IPS-NIHi7 (cell line): ENCODE measurements around the gene MRPS9.

Experiments used
- DNase-seq: peaks from one replicate; pipeline ENCODE4 v3.0.0; 2012; ENCODE audit warnings: mixed read lengths; ENCODE audit errors: extremely low spot score

Gene MRPS9

DNA sequence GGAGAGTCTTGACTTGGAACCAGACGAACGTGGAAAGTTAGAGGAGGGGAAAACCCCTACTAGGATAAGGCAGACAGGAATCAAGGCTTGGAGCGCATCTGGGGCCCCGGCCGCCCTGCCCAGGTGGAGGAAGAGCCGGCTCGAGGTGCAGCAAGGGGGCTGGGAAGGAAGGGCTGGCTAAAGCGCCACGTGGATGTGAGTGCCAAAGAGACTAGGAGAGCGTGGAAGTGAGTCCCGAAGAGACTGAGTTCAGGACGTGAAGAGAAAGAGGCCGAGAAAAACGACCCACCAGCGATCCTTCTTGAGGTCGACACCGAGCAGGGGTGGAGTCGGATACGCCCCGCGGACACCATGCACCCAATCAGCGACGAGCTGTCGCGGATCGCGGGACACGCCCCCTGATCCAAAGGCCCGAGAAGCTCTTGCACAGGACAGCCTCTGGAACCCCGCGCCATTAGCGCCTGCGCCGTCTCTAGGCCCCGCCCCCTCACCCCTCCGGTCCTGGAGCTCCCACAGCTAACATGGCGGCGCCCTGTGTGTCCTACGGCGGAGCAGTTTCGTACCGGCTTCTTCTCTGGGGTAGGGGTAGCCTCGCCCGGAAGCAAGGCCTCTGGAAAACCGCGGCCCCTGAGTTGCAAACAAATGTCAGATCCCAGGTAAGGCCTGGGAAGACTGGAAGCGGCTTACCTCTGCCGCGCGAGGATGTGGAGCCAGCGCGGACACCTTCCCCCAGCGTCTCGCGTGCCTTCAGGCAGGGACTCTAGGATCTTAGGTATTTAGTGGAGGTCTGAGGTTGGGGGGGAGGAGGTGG is at the start of gene MRPS9:
Gene MRPS9 (plus strand): TSS at position 498 of the 811 bp plus-strand sequence. CDS start 24 bp downstream, at position 522.
- peak; percentile 99 for DNase-seq

DNA sequence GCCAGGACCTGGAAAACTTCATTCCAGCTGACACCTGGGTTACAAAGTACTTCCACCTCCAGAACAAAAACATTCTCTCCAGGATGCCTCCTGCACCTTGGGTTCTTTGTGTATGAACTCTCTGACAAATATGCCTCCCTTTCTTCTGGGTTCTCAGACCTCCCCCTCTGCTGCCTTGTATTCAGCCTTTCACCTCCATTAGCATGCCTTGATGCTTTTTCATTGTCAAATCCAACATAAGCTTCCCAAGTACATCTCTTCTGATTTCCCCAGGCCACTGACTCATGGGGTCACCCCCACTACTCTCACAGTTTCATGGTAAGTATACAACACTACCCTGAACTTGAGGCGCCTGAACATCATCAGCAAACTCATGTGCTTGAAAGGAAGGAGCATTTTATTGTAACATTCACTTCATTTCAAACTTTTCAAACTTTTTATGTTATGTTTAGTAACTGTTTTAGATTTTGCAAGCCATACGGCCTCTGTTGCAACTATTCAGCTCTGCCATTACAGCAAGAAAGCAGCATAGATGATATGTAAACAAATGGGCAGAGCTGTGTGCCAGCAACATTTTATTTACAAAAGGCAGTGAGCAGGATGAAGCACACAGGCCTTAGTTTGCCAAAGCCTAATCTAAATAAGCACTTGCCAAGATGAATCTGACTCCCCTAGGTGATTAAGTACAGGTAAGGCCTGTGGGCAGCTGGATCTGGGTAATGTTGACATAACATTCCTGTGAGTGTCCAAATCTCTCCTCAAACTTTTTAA is 32.5 kb upstream of the MRPS9 start:
- DNase-seq, result no peak

DNA sequence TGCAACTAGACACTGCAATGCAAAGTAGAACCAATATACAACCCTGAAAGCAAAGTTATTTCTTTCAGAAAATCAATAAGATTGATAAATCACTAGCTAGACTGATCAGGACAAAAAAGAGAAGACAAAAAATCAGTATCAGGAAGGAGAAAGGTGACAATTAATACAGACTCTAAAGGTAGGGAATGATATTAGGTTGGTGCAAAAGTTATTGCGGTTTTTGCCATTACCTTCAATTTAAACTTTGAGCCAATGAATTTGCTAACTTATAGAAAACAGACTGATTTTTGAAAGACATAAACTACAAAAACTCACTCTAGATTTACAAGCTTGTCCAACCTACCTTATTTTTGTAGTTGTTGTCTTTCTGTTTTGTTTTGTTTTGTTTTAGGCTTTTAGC is 30.5 kb upstream of the MRPS9 start:
- no peak for DNase-seq

DNA sequence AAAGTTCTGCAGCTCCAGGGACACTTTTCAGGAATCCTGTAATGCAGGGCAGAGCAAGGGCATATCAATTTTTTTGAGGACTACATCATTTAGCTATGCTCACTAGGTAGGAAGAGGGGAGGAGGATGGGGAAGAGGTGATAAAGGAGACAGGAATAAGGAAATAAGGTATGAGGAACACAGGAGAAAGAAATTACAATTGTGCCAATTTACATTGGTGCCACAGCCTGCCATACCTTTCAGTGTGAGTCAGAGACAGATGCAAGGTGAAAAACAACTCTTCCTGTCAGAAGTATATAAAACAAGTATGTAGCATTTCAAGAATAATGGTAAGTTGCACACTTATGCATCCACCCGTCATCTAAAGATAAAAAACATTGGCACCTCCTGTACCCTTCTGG is 5.4 kb upstream of the MRPS9 start:
- DNase-seq, result no peak

DNA sequence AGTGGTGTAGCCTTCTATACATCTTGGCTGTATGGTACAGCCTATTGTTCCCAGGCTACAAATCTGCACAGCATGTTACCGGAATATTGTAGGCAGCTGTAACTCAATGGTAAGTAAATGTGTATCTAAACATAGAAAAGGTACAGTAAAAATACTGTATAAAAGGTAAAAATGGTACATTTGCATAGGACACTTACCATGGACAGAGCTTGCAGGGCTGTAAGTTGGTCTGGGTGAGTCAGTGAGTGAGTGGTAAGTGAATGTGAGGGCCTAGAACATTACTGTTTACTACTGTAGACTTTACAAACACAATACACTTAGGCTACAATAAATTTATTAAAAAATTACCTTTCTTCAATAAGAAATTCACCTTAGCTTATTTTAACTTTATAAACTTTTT is 3.7 kb upstream of the MRPS9 start:
- DNase-seq, result no peak

DNA sequence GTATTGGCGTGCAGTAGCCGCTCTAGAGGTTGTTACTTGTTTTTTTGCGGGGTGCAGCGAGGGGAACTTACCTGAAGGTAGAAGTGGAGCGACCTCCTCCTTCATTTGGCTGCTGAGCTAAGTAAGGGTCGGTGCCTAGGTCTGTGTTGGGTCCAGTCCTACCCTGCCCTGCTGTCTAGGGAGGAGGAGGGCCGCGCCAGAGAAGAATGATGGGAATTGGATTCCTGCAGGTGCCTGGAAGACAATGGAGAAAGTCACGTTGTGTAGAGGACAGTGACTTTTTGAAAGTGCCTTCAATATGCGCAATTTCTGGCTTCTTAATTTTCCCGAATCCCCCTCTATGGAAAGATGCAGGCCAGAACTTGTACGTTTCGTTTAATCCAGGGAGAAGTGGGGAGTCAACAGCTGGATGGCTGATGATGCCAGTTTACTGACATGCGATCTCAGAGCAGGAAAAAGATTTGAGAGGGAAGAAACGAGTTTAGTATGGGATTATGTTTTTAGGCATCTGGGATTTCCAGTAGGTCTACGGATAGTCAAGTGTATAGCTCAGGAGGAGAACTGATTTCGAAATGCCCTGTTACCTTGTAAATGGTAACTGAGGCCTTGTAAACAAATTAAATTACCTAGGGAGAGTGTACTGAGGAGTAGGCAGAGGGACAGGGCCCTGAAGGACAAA is 653 bp downstream of the MRPS9 start:
- DNase-seq, result peak; percentile 37

DNA sequence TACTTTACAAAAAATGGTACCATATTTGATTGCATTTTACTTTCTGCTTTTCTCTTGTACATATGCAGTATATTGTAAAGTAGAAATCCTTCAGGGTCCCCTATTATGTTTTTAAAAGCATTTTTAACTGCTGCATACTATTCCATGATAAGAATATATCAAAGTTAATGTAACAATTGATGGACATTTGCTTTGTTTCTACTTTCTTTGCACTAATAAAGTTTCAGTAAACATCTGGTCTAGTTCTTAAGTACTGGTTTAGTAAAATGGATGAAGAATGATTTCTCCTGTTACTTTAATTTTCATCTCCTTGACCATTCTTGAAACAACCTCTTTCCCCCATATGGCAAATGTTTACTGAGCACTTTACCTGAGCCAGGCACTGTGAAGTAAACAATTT is 1.7 kb downstream of the MRPS9 start:
- DNase-seq, result no peak

DNA sequence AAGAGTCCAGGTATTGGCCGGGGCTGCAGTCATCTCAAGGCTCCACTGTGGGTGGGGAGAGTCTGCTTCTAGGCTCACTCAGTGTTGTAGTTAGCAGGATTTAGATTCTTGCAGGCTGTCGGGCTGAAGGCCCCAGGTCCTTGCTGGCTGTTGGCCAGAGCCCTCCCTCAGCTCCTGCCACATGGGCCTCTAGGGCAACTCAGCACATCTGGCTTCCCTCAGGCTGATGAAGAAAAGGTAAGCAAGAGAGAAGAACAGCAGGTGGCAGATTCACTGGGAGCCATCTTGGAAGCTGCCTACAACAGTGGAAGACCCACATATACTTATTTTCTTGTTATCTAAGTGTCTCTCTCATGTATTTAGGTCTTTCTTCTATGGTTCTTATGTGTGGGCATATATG is 4.3 kb downstream of the MRPS9 start:
- DNase-seq, result no peak

DNA sequence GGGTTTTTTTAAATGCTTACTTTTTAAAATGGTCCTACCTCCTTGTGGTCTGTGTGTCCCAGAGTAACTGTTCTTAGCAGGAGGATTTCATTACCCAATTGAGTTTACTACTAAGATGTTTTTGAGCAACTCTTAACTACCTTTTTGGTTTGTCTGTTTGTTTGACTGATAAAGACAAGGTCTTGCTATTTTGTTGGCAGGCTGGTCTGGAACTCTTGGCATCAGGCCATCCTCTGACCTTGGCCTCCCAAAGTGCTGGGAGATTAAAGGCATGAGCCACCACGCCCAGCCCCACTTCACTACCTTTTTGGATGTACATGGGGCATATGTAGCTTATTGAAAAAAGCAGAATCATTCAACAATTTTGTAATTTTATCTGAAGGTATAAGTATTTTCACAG is 14.9 kb downstream of the MRPS9 start:
- no peak for DNase-seq

DNA sequence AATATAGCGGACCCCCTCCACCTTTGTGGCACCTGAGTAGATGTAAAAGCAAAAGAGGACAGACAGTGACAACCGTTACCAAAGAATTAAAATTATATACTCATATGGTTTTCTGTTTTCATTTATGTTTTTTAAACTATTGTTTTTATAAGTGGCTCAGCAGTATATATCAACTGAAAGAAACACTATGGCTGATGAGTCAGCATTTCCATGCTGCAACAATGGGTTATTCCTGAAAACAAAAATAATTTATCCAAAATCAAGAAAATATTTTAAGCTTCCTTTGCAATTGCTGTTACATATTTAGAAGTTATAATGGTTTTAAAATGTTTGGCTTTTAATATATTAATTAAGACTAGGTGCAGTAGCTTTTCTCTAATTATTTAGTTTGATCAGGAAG is 17.7 kb downstream of the MRPS9 start:
- no peak for DNase-seq

DNA sequence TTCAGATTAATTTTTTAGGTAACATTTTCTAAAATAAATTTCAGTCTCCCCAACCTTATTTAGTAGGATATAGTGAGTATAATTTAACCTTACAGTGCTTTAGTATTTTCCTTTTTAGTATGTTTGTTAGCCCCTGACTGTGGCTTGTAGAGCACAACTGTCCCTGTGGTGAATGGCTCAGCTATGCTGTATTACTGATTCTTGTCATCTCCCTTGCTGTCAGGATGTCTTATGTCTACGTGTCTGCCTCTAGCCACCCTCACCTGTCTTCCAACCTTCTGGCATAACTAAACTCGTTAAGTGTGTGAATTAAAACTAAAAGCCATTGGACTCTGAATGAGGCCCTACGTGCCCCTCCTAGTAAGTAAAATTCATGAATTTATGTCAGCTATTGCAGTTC is 18.4 kb downstream of the MRPS9 start:
- no peak for DNase-seq

DNA sequence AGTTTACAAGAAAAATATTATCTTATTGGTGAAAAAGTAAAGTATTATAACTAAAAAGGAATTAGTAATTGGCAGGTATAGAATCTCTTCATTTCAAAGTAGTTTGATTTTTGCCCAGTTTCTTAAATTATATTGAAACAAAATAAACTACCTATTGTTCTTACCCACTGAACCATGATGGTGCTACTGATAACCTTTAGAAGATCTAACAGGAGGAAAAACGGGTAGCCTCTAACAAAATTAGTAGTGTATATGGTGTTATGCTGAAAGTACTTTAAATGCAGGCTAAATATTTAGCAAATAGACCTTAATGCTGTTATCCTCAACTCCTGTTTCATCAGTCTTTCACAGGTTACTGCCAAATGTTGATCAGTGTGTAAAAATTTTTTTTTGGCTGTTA is 19.1 kb downstream of the MRPS9 start:
- no peak for DNase-seq

DNA sequence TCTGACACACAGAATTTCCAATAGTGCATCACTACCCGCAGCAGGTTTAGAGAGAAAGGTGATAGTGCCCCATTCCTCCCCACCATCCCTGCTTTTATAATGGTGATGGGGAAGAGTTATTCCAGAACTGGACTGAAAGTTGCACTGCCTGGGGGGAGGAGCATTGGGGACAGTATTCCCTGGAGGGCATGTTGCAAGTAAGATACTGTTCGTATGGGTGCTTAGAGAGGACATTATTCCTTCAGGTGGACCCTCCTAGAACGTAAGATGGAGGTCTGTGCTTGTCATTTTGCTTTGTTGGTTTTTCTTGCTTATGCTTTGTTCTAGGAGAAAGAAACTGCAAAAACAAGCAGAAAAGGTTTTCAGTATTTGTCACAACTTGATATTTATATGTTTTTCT is 23.7 kb downstream of the MRPS9 start:
- DNase-seq, result no peak

DNA sequence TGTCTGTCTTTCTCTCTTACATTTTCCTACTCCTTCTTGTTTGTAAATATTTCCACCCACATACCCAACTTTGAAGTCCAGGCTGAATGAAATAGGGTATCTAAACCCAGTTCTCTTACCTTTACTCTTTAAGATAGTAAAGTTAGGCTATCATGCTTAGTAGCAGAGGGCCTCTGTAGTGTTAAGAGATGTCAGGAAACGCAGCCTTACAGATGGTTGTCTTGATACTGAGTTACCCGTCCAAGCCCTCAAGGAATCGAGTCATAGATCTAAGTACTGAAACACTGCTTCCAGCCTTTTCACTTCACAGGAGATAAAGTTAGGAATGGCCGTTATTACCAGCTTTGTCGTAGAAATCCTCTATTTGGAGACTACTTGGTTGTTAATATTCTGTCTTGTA is 24.3 kb downstream of the MRPS9 start:
- DNase-seq, result no peak

DNA sequence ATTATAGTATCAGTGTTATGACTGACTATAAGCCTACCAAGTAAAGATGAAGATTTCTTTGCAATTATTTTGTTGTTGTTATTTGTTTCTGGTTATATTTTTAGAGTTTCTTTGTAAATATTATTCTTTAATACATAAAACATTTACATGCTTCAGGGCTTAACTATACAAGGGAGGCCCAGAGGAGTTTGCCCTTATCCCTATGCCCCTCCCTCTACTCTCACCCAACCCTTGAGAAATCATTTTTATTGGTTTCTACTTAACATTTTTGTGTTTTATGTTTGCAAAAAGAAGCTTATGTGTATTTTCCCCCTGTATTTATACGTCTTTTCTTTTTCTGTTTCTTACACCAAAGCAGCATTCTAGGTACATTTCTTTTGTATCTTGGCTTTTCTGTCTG is 30.5 kb downstream of the MRPS9 start:
- no peak for DNase-seq

DNA sequence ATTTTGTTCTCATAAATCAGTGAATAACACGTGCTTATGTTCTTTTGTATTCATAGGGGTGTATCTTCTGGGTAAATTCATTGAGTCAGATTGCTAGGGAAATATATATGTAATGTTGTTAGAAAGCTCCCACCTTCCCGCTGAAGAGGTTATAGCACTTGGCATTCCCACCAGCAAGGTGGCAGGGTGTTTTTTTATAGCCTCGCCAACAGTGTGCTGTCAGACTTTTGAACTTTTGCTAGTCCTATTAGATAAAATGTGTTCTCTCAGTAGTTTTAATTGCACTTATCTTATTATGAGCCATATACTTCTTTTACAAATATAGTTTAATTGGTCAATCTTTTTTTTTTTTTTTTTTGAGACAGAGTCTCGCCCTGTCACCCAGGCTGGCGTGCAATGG is 31.0 kb downstream of the MRPS9 start:
- DNase-seq, result no peak

DNA sequence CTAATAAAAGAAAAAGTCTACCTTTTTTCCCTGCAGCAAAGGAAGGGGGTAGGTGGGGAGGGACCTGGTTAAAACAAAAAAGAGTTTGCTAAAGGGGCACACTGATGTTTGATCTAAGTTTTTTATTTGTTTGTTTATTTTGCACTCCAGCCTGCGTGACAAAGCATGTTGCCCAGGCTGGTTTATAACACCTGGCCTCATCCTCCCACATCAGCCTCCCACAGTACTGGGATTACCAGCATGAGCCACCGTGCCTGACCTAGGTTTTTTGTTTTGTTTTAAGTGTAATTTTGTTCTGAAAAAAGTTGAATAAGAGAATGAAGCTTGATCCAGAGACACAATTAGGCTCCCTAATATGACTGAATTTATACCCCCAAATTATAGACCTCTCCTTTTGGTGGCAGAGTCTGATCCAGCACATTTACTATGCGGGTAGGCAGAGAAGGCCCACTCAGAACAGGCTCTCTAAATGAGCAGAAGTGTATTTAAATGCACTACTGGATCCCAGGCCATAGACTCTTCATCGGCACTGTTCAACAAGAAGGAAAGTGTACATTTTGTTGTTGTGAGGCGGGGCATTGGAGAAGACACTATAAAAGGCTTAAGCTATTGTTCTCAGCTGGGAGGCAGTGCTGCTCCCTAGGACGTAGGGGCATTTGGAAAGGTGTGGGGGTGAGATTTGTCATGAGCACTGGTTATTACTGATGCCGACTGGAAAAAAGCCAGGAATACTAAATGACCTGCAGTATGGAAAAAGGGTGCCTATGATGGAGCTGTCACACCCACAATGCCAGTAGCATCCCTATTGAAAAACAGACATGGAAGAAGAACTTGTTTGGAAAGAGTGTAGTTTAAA is 32.4 kb downstream of the MRPS9 start:
- no peak for DNase-seq

DNA sequence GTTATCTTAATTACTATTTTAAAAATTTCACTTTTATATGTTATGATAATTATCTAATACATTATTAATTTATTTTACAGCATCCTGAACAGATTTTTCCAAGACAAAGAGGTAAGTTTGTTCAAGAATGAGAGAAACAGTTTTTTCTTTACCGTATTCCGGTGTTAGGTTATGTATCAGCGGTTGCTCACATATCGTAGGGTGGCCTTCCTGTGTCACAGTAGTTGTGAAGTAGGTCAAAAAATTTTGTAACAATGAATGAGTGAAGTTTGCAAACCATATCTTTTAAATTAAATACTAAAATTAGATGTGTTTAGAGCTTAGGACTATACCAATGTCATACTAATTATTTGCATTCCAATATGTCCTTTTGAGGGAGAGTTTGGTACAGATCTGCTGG is 33.5 kb downstream of the MRPS9 start:
- DNase-seq, result no peak

DNA sequence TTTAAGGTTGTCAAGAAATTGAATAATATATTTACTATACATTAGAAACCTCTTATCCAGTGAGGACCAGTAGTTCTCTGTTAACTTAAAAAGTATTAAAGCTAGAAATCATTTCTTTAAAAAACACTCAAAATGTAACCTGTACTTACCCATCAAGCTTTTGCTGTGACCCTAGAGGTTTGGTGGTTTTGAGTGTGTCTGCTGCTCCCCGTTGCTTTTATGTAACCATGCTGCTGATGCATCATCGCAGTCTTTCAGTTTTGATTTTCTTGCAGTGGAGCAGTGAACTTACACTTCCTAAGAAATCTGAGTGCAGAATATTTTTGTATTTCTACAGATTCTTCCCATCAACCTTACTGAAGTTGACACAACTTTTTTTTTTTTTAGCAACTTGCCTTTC is 34.2 kb downstream of the MRPS9 start:
- no peak for DNase-seq

DNA sequence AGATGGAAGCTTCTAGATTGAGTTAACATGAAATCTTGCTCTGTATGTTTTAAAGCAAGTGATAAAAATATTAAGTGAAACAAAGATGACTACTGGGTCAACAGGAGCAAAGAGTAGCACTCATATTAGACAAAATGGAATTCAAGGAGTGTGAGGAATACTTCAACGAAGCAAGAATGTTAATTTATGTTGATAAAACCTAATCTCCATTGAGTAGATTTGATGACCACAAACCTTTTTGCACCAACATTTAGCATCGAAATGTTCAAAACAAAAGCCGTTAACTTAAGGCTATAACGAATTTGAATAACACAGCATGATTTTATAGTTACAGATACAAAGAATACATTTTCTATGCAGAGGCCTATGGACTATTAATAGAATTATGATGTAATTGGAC is 35.7 kb downstream of the MRPS9 start:
- no peak for DNase-seq

DNA sequence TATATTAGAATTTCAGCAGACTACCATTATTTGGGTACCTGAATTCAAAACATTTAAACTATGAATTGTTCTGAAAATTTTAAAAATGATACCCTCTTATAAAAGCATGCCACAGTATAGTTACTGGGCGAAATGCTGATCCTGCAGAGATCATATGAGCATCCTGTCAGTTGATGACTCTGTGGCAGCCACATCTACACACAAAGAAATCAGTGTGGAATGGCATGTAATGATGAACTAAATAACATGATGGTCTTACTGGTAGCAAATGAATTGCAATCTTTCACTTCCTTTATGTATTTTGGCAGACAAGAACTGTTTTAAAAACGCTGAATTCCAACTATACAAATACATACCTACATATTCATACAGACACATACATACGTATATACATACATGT is 38.3 kb downstream of the MRPS9 start:
- DNase-seq, result no peak
